Nephron progenitor cell (in vitro differentiated cells): ENCODE results near the gene ANKHD1.

Experiments used
- DNase-seq: peaks from one replicate; pipeline ENCODE4 v3.0.0; 2021
- H3K27ac Mint-ChIP-seq: 2 replicates; pipeline ENCODE4 v1.8.0; 2021; ENCODE audit warnings: mild to moderate bottlenecking, moderate library complexity, mixed read lengths
- H3K27me3 Mint-ChIP-seq: 2 replicates; pipeline ENCODE4 v1.8.0; 2021; ENCODE audit warnings: mild to moderate bottlenecking, low read depth, mixed read lengths; ENCODE audit not compliant: poor library complexity
- H3K36me3 Mint-ChIP-seq: 2 replicates; pipeline ENCODE4 v1.8.0; 2021; ENCODE audit warnings: low read depth, mixed read lengths
- H3K4me1 Mint-ChIP-seq: 2 replicates; pipeline ENCODE4 v1.8.0; 2021; ENCODE audit warnings: mixed read lengths
- H3K4me3 Mint-ChIP-seq: 2 replicates; pipeline ENCODE4 v1.8.0; 2021; ENCODE audit warnings: mild to moderate bottlenecking, moderate library complexity, mixed read lengths
- H3K9me3 Mint-ChIP-seq: 2 replicates; pipeline ENCODE4 v1.8.0; 2021; ENCODE audit warnings: mild to moderate bottlenecking, moderate library complexity, mixed read lengths
- CTCF ChIP-seq: fragments of 200-600 bp; sonication (generic); IDR thresholded peaks from 2 replicates; pipeline ENCODE4 v1.5.0; 2021; ENCODE audit warnings: antibody characterized with exemption

The ANKHD1 gene

DNA sequence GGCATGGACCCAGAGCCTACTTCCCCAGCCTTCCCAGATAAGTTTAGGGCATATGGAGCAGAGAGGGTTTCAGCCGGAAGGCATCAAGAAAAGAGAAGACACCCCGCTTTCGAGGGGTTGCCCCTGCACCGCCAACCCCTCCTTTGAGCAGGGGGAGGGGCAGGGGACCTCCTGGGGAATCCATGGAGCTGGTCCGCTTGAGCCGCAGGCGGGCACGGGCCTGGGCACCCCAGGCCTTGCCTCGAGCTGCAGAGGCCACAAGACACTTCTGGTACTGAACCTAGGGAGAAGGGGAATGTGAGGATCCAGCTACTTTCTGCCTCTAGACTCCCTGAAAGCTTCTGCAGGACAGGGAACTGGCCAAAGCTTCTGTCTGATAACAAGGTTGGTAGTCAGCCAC is 156.9 kb downstream of the ANKHD1 start:
- H3K4me1 Mint-ChIP-seq = peaks cover 43% of the 10 kb centered on the region
- H3K27me3 Mint-ChIP-seq = no peaks in the 10 kb centered on the region
- no peak overlapping the region for H3K4me3 Mint-ChIP-seq
- peaks cover 13% of the 10 kb centered on the region for H3K36me3 Mint-ChIP-seq
- TF ChIP-seq CTCF = no peak
- DNase-seq = no peak
- no peak overlapping the region for H3K27ac Mint-ChIP-seq
- no peaks in the 10 kb centered on the region for H3K9me3 Mint-ChIP-seq

DNA sequence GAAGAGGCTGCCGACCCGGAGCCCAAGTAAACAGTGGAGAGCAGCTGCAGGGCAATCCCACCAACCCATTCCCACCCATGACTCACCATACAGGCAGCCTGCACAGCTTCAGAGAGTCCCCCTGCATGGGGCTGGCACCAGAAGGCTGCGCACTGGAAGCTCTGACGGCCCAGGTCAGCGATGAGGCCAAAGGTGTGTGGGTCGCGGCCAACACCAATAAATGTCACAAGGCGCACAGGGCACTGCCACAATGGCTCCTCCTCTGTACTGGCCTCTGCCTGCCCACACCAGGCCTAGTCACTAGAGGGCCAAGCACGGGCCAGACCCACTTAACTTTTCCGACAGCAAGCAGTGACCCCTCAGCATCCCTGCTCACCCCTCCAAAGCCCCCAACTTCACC is 158.6 kb downstream of the ANKHD1 start:
- no peaks in the 10 kb centered on the region for H3K27me3 Mint-ChIP-seq
- DNase-seq = no peak
- no peak overlapping the region for H3K4me3 Mint-ChIP-seq
- H3K36me3 Mint-ChIP-seq = peaks cover 4% of the 10 kb centered on the region
- no peak for TF ChIP-seq CTCF
- H3K27ac Mint-ChIP-seq = no peak overlapping the region
- H3K9me3 Mint-ChIP-seq = no peaks in the 10 kb centered on the region
- peaks cover 48% of the 10 kb centered on the region for H3K4me1 Mint-ChIP-seq

- H3K36me3 Mint-ChIP-seq = peaks cover 5% of the 10 kb centered on the region
- no peak overlapping the region for H3K27ac Mint-ChIP-seq
- peaks cover 43% of the 10 kb centered on the region for H3K4me1 Mint-ChIP-seq
- H3K4me3 Mint-ChIP-seq = no peak overlapping the region
- TF ChIP-seq CTCF = no peak
- no peaks in the 10 kb centered on the region for H3K9me3 Mint-ChIP-seq
- no peaks in the 10 kb centered on the region for H3K27me3 Mint-ChIP-seq
- no peak for DNase-seq
Observed at GRCh38 chr5:140561753-140562523, 160.3 kb downstream of the ANKHD1 start.

GRCh38 chr5:140563596-140563995 is 162.0 kb downstream of the ANKHD1 start:
- TF ChIP-seq CTCF = no peak
- H3K4me3 Mint-ChIP-seq = peak overlapping the region; percentile 94
- peaks cover 11% of the 10 kb centered on the region for H3K36me3 Mint-ChIP-seq
- no peaks in the 10 kb centered on the region for H3K9me3 Mint-ChIP-seq
- H3K27ac Mint-ChIP-seq = peak overlapping the region; percentile 41
- no peak for DNase-seq
- H3K27me3 Mint-ChIP-seq = no peaks in the 10 kb centered on the region
- H3K4me1 Mint-ChIP-seq = peaks cover 34% of the 10 kb centered on the region

- peaks cover 34% of the 10 kb centered on the region for H3K4me1 Mint-ChIP-seq
Observed at GRCh38 chr5:140564196-140565023, 162.8 kb downstream of the ANKHD1 start, which contains the start of the genes APBB3 and SLC35A4. Gene APBB3, minus strand, starts transcription at chr5:140564598. Its CDS starts 353 bp downstream, at chr5:140564245. Gene SLC35A4, plus strand, starts transcription at chr5:140564828. Its CDS starts 2,342 bp downstream, at chr5:140567170.

More at GRCh38 chr5:140564196-140565023, 162.8 kb downstream of the ANKHD1 start, which contains the start of the genes APBB3 and SLC35A4:
- Mint-ChIP-seq H3K36me3 (peaks cover 11% of the 10 kb centered on the region), H3K9me3 (no peaks in the 10 kb centered on the region), H3K4me3 (peak within 1 kb of the TSS; percentile 94), H3K27me3 (no peaks in the 10 kb centered on the region), H3K27ac (peak within 1 kb of the TSS; percentile 70)
- peak; percentile 90 for DNase-seq
- no peak for TF ChIP-seq CTCF
